IMR-90 (cell line): ENCODE data around the gene C2orf74. TPM values are rescaled to one million over a fixed set of nuclear protein-coding genes. Genes with fewer than 3 reads are reported as not detected.
A peak's percentile ranks its signal among the peaks of the same experiment; 100 is the strongest.

ENCODE experiments used
- ATAC-seq: fragments of 200-7000 bp; cut with Tn5 transposase; 2 replicates; pipeline ENCODE4 v1.9.1; 2020; ENCODE audit warnings: low read depth, mild to moderate bottlenecking, moderate library complexity
- BruUV-seq: library from RNA; stranded (reverse); fragments of 400-500 nt; replicated peaks from 2 replicates; lab custom pipeline; 2021; lab: Mats Ljungman, UMichigan
- CTCF ChIA-PET: fragments of 300-600 bp; formaldehyde crosslinking; extraction: SDS; loops from one replicate; lab custom pipeline; 2021; ENCODE audit warnings: antibody characterized with exemption; lab: Yijun Ruan, JAX
- POLR2A ChIA-PET: fragments of 300-600 bp; sonication (Branson Sonifier 250); formaldehyde crosslinking; loops from one replicate; lab custom pipeline; 2022; ENCODE audit warnings: antibody characterized with exemption; ENCODE audit not compliant: unreplicated experiment; lab: Charles Lee
- DNase-seq: peaks from one replicate; pipeline ENCODE4 v3.0.0; 2013
- H2AFZ ChIP-seq: replicated peaks from 2 replicates; pipeline ENCODE3; 2013; ENCODE audit warnings: low read length, mild to moderate bottlenecking; ENCODE audit not compliant: poor library complexity
- H2AK5ac ChIP-seq: 2 replicates; pipeline ENCODE4 v1.6.1; 2013; ENCODE audit warnings: low read depth, low read length, inconsistent platforms
- H2AK9ac ChIP-seq: replicated peaks from 2 replicates; pipeline ENCODE3; 2013; ENCODE audit warnings: mild to moderate bottlenecking, low read depth, low read length, moderate library complexity; ENCODE audit not compliant: poor library complexity
- H2BK120ac ChIP-seq: 2 replicates; pipeline ENCODE4 v1.6.1; 2013; ENCODE audit warnings: low read depth, low read length, inconsistent platforms
- H2BK15ac ChIP-seq: 3 replicates; pipeline ENCODE4 v1.6.1; 2013; ENCODE audit warnings: low read depth, low read length, inconsistent platforms
- H2BK20ac ChIP-seq: 2 replicates; pipeline ENCODE4 v1.6.1; 2013; ENCODE audit warnings: low read depth, mild to moderate bottlenecking, inconsistent platforms, low read length, moderate library complexity
- H2BK5ac ChIP-seq: 2 replicates; pipeline ENCODE4 v1.6.1; 2013; ENCODE audit warnings: mild to moderate bottlenecking, low read depth, low read length, inconsistent platforms; ENCODE audit not compliant: poor library complexity, severe bottlenecking
- H3K14ac ChIP-seq: replicated peaks from 2 replicates; pipeline ENCODE4 v1.6.1; 2013; ENCODE audit warnings: low read depth, low read length, inconsistent platforms
- H3K18ac ChIP-seq: 2 replicates; pipeline ENCODE4 v1.6.1; 2013; ENCODE audit warnings: low read depth, low read length, control low read depth
- H3K23ac ChIP-seq: 2 replicates; pipeline ENCODE4 v1.6.1; 2013; ENCODE audit warnings: low read depth, low read length, inconsistent platforms
- H3K27ac ChIP-seq: 2 replicates; pipeline ENCODE4 v1.5.1; 2013; ENCODE audit warnings: mild to moderate bottlenecking, control low read depth, low read length; ENCODE audit not compliant: insufficient read depth
- H3K27me3 ChIP-seq: 2 replicates; pipeline ENCODE4 v1.6.1; 2013; ENCODE audit warnings: low read length; ENCODE audit not compliant: control insufficient read depth, insufficient read depth
- H3K36me3 ChIP-seq: 2 replicates; pipeline ENCODE4 v1.6.1; 2013; ENCODE audit warnings: low read length, mixed read lengths; ENCODE audit not compliant: control insufficient read depth, insufficient read depth
- H3K4ac ChIP-seq: 2 replicates; pipeline ENCODE4 v1.6.1; 2013; ENCODE audit warnings: low read depth, low read length, inconsistent platforms
- H3K4me1 ChIP-seq: 2 replicates; pipeline ENCODE4 v1.6.1; 2013; ENCODE audit warnings: low read length, mixed read lengths; ENCODE audit not compliant: control insufficient read depth, insufficient read depth
- H3K4me2 ChIP-seq: 2 replicates; pipeline ENCODE4 v1.6.1; 2013; ENCODE audit warnings: low read depth, mild to moderate bottlenecking, control low read depth, low read length, moderate library complexity
- H3K4me3 ChIP-seq: 2 replicates; pipeline ENCODE4 v1.5.1; 2013; ENCODE audit warnings: low read depth, mild to moderate bottlenecking, control low read depth, low read length, moderate library complexity; ENCODE audit not compliant: insufficient read depth
- H3K56ac ChIP-seq: 2 replicates; pipeline ENCODE4 v1.6.1; 2013; ENCODE audit warnings: low read length, inconsistent platforms; ENCODE audit not compliant: insufficient read depth; ENCODE audit errors: extremely low read depth
- H3K79me1 ChIP-seq, 2 experiments: 2 replicates each; pipeline ENCODE4 v1.6.1; 2013; ENCODE audit warnings: low read length in 2 of 2, inconsistent platforms in 1 of 2, low read depth in 1 of 2
- H3K9ac ChIP-seq: 2 replicates; pipeline ENCODE4 v1.6.1; 2013; ENCODE audit warnings: low read depth, low read length, control low read depth
- H3K9me1 ChIP-seq: 2 replicates; pipeline ENCODE4 v1.6.1; 2013; ENCODE audit warnings: low read length, inconsistent platforms; ENCODE audit not compliant: insufficient read depth
- H3K9me3 ChIP-seq: 2 replicates; pipeline ENCODE4 v1.6.1; 2013; ENCODE audit warnings: low read length; ENCODE audit not compliant: control insufficient read depth, insufficient read depth
- H4K20me1 ChIP-seq: 2 replicates; pipeline ENCODE4 v1.6.1; 2013; ENCODE audit warnings: low read length, inconsistent platforms; ENCODE audit not compliant: insufficient read depth
- H4K5ac ChIP-seq: 2 replicates; pipeline ENCODE4 v1.6.1; 2013; ENCODE audit warnings: mild to moderate bottlenecking, low read depth, low read length, control low read depth
- H4K8ac ChIP-seq, 2 experiments: 2 replicates each; pipeline ENCODE4 v1.6.1; 2013; ENCODE audit warnings: low read depth in 2 of 2, low read length in 2 of 2, control low read depth in 1 of 2, inconsistent platforms in 1 of 2
- H4K91ac ChIP-seq: 2 replicates; pipeline ENCODE4 v1.6.1; 2013; ENCODE audit warnings: low read depth, low read length, inconsistent platforms; ENCODE audit not compliant: insufficient read depth
- BHLHE40 ChIP-seq: fragments of 150-350 bp; IDR thresholded peaks from 2 replicates; pipeline ENCODE4 v1.6.1; 2016; ENCODE audit warnings: mild to moderate bottlenecking, low read depth, low read length
- CHD1 ChIP-seq: IDR thresholded peaks from 2 replicates; pipeline ENCODE4 v1.6.1; 2012; ENCODE audit warnings: low read depth, low read length, improper control_type of control experiment
- FOS ChIP-seq: fragments of 150-350 bp; IDR thresholded peaks from 2 replicates; pipeline ENCODE4 v1.6.1; 2016; ENCODE audit warnings: low read depth, low read length
- MXI1 ChIP-seq: IDR thresholded peaks from 2 replicates; pipeline ENCODE4 v1.6.1; 2012; ENCODE audit warnings: low read depth, mild to moderate bottlenecking, low read length, moderate library complexity, borderline replicate concordance
- NFE2L2 ChIP-seq: fragments of 150-350 bp; IDR thresholded peaks from 2 replicates; pipeline ENCODE4 v1.6.1; 2016; ENCODE audit warnings: low read depth, mild to moderate bottlenecking, low read length
- RAD21 ChIP-seq: IDR thresholded peaks from 2 replicates; pipeline ENCODE4 v1.6.1; 2012; ENCODE audit warnings: low read length, improper control_type of control experiment
- RCOR1 ChIP-seq: IDR thresholded peaks from 2 replicates; pipeline ENCODE4 v1.6.1; 2012; ENCODE audit warnings: mild to moderate bottlenecking, low read length, improper control_type of control experiment; ENCODE audit not compliant: insufficient replicate concordance
- RFX5 ChIP-seq: IDR thresholded peaks from 2 replicates; pipeline ENCODE4 v1.8.0; 2012; ENCODE audit warnings: low read depth, mild to moderate bottlenecking, low read length, moderate library complexity
- WGBS, 2 experiments: methylation state at CpG; one replicate each; pipeline versions ENCODE4 v1.1.5 to v1.1.7; 2013; ENCODE audit warnings: missing lambda C conversion rate in 2 of 2; ENCODE audit not compliant: insufficient read length in 1 of 2; ENCODE audit errors: extremely low coverage in 2 of 2; 5-methylcytosine and 5-hydroxymethylcytosine counted together
- dilution Hi-C: fragments of 300-500 bp; cut with HindIII; formaldehyde crosslinking; loops from one replicate; pipeline ENCODE4 v1.14.3; 2018; ENCODE audit warnings: low sequenced_read_pairs; ENCODE audit not compliant: unreplicated experiment
- in situ Hi-C: fragments of 300-500 bp; cut with MboI; formaldehyde crosslinking; loops from 3 replicates; pipeline ENCODE4 v1.14.3; 2019; ENCODE audit warnings: low sequenced_read_pairs, inconsistent platforms, mixed read lengths
- intact Hi-C: fragments of 100-400 bp; cut with micrococcal nuclease; formaldehyde crosslinking; loops from 2 replicates; pipeline ENCODE4 v1.10.0; 2022
- polyA plus RNA-seq, 3 experiments: library from polyadenylated mRNA; depleted of rRNA; stranded (reverse); fragments of >200 nt; gene quantifications; 2 replicates each; pipeline ENCODE4 v1.2.3, GENCODE V29; 2012; ENCODE audit warnings: low replicate concordance in 1 of 3
- total RNA-seq: library from RNA; depleted of rRNA; stranded (reverse); fragments of >200 nt; gene quantifications from 2 replicates; pipeline ENCODE4 v1.2.3, GENCODE V29; 2012

Gene C2orf74
- total and polyA plus RNA-seq, 2 of the 4 experiments (the other 2 are of a cell fraction) = 8.4 to 21.9 TPM

DNA sequence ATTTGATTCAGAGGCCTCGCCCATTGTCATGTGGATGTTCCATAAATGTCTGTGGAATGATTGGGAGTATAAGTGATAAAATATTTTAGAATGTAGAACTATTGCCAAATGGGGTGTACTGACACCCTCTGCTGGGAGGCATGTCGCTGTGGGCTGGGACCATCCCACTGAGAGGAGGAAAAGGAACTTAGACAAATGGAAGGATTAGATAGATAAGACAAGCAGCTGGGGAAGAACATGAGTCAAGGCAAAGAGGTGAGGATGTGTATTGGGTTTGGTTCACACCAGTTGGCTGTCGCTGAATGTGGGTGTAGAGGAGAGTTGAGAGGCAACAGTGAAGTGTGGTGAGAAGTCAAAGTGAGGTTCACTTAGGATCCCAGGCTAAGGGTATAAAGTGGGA lies 4.0 kb downstream of the C2orf74 start:
- no peak overlapping the region for H4K8ac ChIP-seq
- H3K18ac ChIP-seq = no peak overlapping the region
- H2AFZ ChIP-seq = no peak overlapping the region
- no peak overlapping the region for H3K56ac ChIP-seq
- no peak overlapping the region for H3K14ac ChIP-seq
- TF ChIP-seq NFE2L2 = no peak
- TF ChIP-seq FOS = no peak
- TF ChIP-seq RFX5 = no peak
- TF ChIP-seq RAD21 = no peak
- no peak for TF ChIP-seq CHD1
- TF ChIP-seq RCOR1 = no peak
- TF ChIP-seq MXI1 = no peak
- no peak for TF ChIP-seq BHLHE40
- H3K36me3 ChIP-seq = peaks cover 14% of the 10 kb centered on the region
- H2BK120ac ChIP-seq = no peak overlapping the region
- no peak overlapping the region for H4K91ac ChIP-seq
- dilution Hi-C loops = no loop called here
- H2AK9ac ChIP-seq = no peak overlapping the region
- POLR2A ChIA-PET = no interaction called here
- no peak overlapping the region for H3K4me3 ChIP-seq
- no peak overlapping the region for H3K4ac ChIP-seq
- DNase-seq = peak; percentile 35
- H2BK5ac ChIP-seq = no peak overlapping the region
- no peak overlapping the region for H4K5ac ChIP-seq
- H3K27ac ChIP-seq = no peak overlapping the region
- CTCF ChIA-PET = no interaction called here
- no peak overlapping the region for H2AK5ac ChIP-seq
- no peaks in the 10 kb centered on the region for H3K79me1 ChIP-seq
- H4K20me1 ChIP-seq = no peaks in the 10 kb centered on the region
- H3K23ac ChIP-seq = no peak overlapping the region
- H3K9ac ChIP-seq = no peak overlapping the region
- intact Hi-C loops = no loop called here
- H2BK15ac ChIP-seq = no peak overlapping the region
- no peaks in the 10 kb centered on the region for H3K27me3 ChIP-seq
- in situ Hi-C loops = no loop called here
- H3K9me3 ChIP-seq = no peaks in the 10 kb centered on the region
- 95% methylated on average over 3 of the region's 3 CpGs; no CpG with 5 or more reads in 1 of the 2 experiments for WGBS, 2 experiments
- BruUV-seq = no TSS peak
- H3K4me1 ChIP-seq = no peaks in the 10 kb centered on the region
- no peak; the same call in 1 of the 2 replicates for ATAC-seq
- no peak overlapping the region for H3K4me2 ChIP-seq
- H2BK20ac ChIP-seq = no peak overlapping the region
- H3K9me1 ChIP-seq = peaks cover 3% of the 10 kb centered on the region; the same call in 1 of the 2 replicates
